ENCODE data around the gene TRIL. TPM values are rescaled to one million over a fixed set of nuclear protein-coding genes. Genes with fewer than 3 reads are reported as not detected.
A peak's percentile ranks its signal among the peaks of the same experiment; 100 is the strongest.

The TRIL gene
- total and polyA plus RNA-seq, 2 experiments from 2014 or later, result 2.5 to 4.6 TPM

GRCh38 chr7:28957751-28958234 is 337 bp downstream of the TRIL start:
- no peaks in the 10 kb centered on the region for H3K9me3 ChIP-seq (ENCODE audit: low read depth)
- peak overlapping the region; percentile 52 for H3K27ac ChIP-seq
- H3K9me2 ChIP-seq (replicated peaks; ENCODE audit: insufficient read depth), result no peaks in the 10 kb centered on the region
- H3K27me3 ChIP-seq, result peaks cover 38% of the 10 kb centered on the region
- no peak for TF ChIP-seq EZH2phosphoT487 (IDR thresholded peaks at IDR 0.05; ENCODE audit: low read depth, severe bottlenecking, unreplicated experiment)
- peak; percentile 14 for TF ChIP-seq EZH2 (IDR thresholded peaks at IDR 0.05; ENCODE audit: borderline replicate concordance)
- H2AFZ ChIP-seq, result peak overlapping the region; percentile 87
- H3K79me2 ChIP-seq, result no peaks in the 10 kb centered on the region
- no peaks in the 10 kb centered on the region for H4K20me1 ChIP-seq (ENCODE audit: insufficient read depth, poor library complexity, severe bottlenecking)
- H3K4me1 ChIP-seq (ENCODE audit: insufficient read depth), result peaks cover 33% of the 10 kb centered on the region
- WGBS (ENCODE audit: low lambda C conversion rate, missing lambda C conversion rate), result 3% methylated on average over 46 of the region's 47 CpGs
- H3K4me3 ChIP-seq, result peak overlapping the region; percentile 95
- no peaks in the 10 kb centered on the region for H3K36me3 ChIP-seq (replicated peaks; ENCODE audit: insufficient read depth, low read depth)
- DNase-seq (ENCODE audit: low spot score), result peak; percentile 41
- peak overlapping the region; percentile 99 for H3K4me2 ChIP-seq

- peak; percentile 56 for TF ChIP-seq EZH2 (IDR thresholded peaks at IDR 0.05; ENCODE audit: borderline replicate concordance)
- no peak for TF ChIP-seq CTCF (IDR thresholded peaks at IDR 0.05; ENCODE audit: poor library complexity)
- TF ChIP-seq EZH2phosphoT487 (IDR thresholded peaks at IDR 0.05; ENCODE audit: low read depth, severe bottlenecking, unreplicated experiment), result no peak
- peak overlapping the region; percentile 99 for H3K4me2 ChIP-seq
- H3K27me3 ChIP-seq, result peaks cover 38% of the 10 kb centered on the region
- H2AFZ ChIP-seq, result peak overlapping the region; percentile 87
- H3K9me2 ChIP-seq (replicated peaks; ENCODE audit: insufficient read depth), result no peaks in the 10 kb centered on the region
- DNase-seq (ENCODE audit: low spot score), result peak; percentile 36
- H3K36me3 ChIP-seq (replicated peaks; ENCODE audit: insufficient read depth, low read depth), result no peaks in the 10 kb centered on the region
- no peaks in the 10 kb centered on the region for H4K20me1 ChIP-seq (ENCODE audit: insufficient read depth, poor library complexity, severe bottlenecking)
- H3K4me3 ChIP-seq, result peak overlapping the region; percentile 52
- no peaks in the 10 kb centered on the region for H3K9me3 ChIP-seq (ENCODE audit: low read depth)
- WGBS (ENCODE audit: low lambda C conversion rate, missing lambda C conversion rate), result 7% methylated on average over 59 of the region's 59 CpGs
- no peaks in the 10 kb centered on the region for H3K79me2 ChIP-seq
- H3K27ac ChIP-seq, result no peak overlapping the region
- peaks cover 33% of the 10 kb centered on the region for H3K4me1 ChIP-seq (ENCODE audit: insufficient read depth)
Observed at GRCh38 chr7:28957064-28957750, 923 bp downstream of the TRIL start.

GRCh38 chr7:28956608-28957063 is 1.5 kb downstream of the TRIL start:
- peak; percentile 68 for TF ChIP-seq CTCF (IDR thresholded peaks at IDR 0.05; ENCODE audit: poor library complexity)
- TF ChIP-seq EZH2phosphoT487 (IDR thresholded peaks at IDR 0.05; ENCODE audit: low read depth, severe bottlenecking, unreplicated experiment), result no peak
- TF ChIP-seq EZH2 (IDR thresholded peaks at IDR 0.05; ENCODE audit: borderline replicate concordance), result no peak
- Histone ChIP-seq H3K9me2 (replicated peaks; ENCODE audit: insufficient read depth) (no peaks in the 10 kb centered on the region), H3K4me1 (ENCODE audit: insufficient read depth) (peaks cover 33% of the 10 kb centered on the region), H3K4me2 (peak overlapping the region; percentile 99), H3K27ac (no peak overlapping the region), H2AFZ (peak overlapping the region; percentile 87), H3K4me3 (peak overlapping the region; percentile 52), H4K20me1 (ENCODE audit: insufficient read depth, poor library complexity, severe bottlenecking) (no peaks in the 10 kb centered on the region), H3K36me3 (replicated peaks; ENCODE audit: insufficient read depth, low read depth) (no peaks in the 10 kb centered on the region), H3K79me2 (no peaks in the 10 kb centered on the region), H3K27me3 (peaks cover 38% of the 10 kb centered on the region), H3K9me3 (ENCODE audit: low read depth) (no peaks in the 10 kb centered on the region)
- peak; percentile 80 for DNase-seq (ENCODE audit: low spot score)
- 2% methylated on average over 31 of the region's 39 CpGs for WGBS (ENCODE audit: low lambda C conversion rate, missing lambda C conversion rate)

Data from hepatocyte (in vitro differentiated cells).